WTC11 (cell line): ENCODE measurements around the gene NOL4L.

Experiments
- JUN ChIP-seq: sonication (generic); formaldehyde crosslinking; IDR thresholded peaks from 2 replicates; pipeline ENCODE4 v1.8.0; 2023; ENCODE audit warnings: mild to moderate bottlenecking, missing genetic modification reagents
- ZNF416 ChIP-seq: fragments of 250-450 bp; sonication (Bioruptor Pico); IDR thresholded peaks from 2 replicates; pipeline ENCODE4 v1.9.0; 2021; ENCODE audit warnings: mild to moderate bottlenecking, inconsistent platforms
- TF ChIP-seq, protein P1 (sequence below): sonication (generic); formaldehyde crosslinking; IDR thresholded peaks from 2 replicates; pipeline ENCODE4 v1.8.0; 2022; ENCODE audit warnings: mild to moderate bottlenecking, missing genetic modification reagents
- TF ChIP-seq, protein P2 (sequence below): fragments of 200-600 bp; IDR thresholded peaks from 2 replicates; pipeline ENCODE4 v1.8.0; 2022; ENCODE audit warnings: antibody characterized with exemption

DNA sequence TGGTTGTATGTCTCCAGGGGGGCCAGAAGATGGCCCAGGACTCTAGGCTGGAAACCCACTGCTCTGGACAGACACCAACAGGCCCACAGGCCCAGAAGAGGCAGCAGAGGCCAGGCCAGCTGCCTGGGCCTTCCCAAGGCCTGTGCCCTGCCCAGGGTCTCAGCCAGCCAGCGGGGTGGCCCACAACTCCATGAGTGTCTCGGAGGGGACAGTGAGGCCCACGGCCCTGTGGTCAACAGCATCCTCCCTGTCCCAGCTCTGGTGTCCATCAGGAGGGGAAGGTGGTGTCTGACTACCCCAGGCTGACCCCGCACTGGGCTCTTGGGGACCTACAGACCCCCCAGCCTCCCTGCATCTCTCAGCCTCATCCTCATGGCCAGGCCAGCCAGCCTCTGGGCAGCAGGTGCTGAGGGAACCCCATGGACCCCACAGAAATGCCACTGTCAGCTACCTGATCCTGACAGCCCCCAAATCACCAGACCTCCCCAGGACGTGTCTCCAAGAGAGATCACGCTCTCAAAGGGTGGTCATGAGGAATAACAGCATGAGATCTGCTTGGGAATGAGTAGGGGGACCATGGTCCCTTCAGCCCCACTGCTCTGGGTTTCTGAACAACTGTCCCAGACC is 112.4 kb downstream of the NOL4L start:
- TF ChIP-seq ZNF416 (CRISPR knock-in tag) (no peak), JUN (no peak)
- TF ChIP-seq, protein P1, sequence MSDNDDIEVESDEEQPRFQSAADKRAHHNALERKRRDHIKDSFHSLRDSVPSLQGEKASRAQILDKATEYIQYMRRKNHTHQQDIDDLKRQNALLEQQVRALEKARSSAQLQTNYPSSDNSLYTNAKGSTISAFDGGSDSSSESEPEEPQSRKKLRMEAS (CRISPR knock-in tag), result no peak
- TF ChIP-seq, protein P2, sequence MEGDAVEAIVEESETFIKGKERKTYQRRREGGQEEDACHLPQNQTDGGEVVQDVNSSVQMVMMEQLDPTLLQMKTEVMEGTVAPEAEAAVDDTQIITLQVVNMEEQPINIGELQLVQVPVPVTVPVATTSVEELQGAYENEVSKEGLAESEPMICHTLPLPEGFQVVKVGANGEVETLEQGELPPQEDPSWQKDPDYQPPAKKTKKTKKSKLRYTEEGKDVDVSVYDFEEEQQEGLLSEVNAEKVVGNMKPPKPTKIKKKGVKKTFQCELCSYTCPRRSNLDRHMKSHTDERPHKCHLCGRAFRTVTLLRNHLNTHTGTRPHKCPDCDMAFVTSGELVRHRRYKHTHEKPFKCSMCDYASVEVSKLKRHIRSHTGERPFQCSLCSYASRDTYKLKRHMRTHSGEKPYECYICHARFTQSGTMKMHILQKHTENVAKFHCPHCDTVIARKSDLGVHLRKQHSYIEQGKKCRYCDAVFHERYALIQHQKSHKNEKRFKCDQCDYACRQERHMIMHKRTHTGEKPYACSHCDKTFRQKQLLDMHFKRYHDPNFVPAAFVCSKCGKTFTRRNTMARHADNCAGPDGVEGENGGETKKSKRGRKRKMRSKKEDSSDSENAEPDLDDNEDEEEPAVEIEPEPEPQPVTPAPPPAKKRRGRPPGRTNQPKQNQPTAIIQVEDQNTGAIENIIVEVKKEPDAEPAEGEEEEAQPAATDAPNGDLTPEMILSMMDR, result no peak
